Tibial artery (tissue), 4 donors: ENCODE measurements around the gene BLOC1S5.

Source experiments
- DNase-seq, 2 donors: peaks; one replicate each; pipeline ENCODE4 v3.0.0-alpha.2; 2019
- H3K27ac ChIP-seq, 2 donors: fragments of 200-600 bp; sonication (generic) in 1 of 2; 1 replicate in 1 of 2; 2 replicates in 1 of 2; pipeline ENCODE4 v1.5.1; 2018 to 2019; ENCODE audit warnings: mild to moderate bottlenecking in 1 of 2
- H3K27me3 ChIP-seq, 2 donors: fragments of 200-600 bp; sonication (generic) in 1 of 2; one replicate each; pipeline versions ENCODE4 v1.5.1 to v1.6.0; 2016 to 2019
- H3K36me3 ChIP-seq, 3 donors: fragments of 200-600 bp; sonication (generic) in 2 of 3; one replicate each; pipeline ENCODE4 v1.5.1; 2016 to 2019; ENCODE audit warnings: mild to moderate bottlenecking in 2 of 3
- H3K4me1 ChIP-seq, 4 donors: fragments of 200-600 bp; sonication (generic) in 2 of 4; 1 replicate in 3 of 4; 2 replicates in 1 of 4; pipeline ENCODE4 v1.5.1; 2016 to 2019
- H3K4me3 ChIP-seq, 2 donors: fragments of 200-600 bp; sonication (generic) in 1 of 2; 1 replicate in 1 of 2; 2 replicates in 1 of 2; pipeline ENCODE4 v1.5.1; 2018 to 2019; ENCODE audit warnings: mild to moderate bottlenecking in 2 of 2
- H3K9me3 ChIP-seq, 3 donors: fragments of 200-600 bp; sonication (generic) in 1 of 3; one replicate each; pipeline ENCODE4 v1.5.1; 2016 to 2019
- CTCF ChIP-seq, 2 experiments: fragments of 200-600 bp in 1 of 2; fragments of 450-650 bp in 1 of 2; IDR thresholded peaks; one replicate each; pipeline ENCODE4 v1.5.1; 2017 to 2019; ENCODE audit warnings: antibody characterized with exemption in 2 of 2, mild to moderate bottlenecking in 1 of 2, moderate library complexity in 1 of 2
- intact Hi-C: fragments of 100-400 bp; cut with DNase I; formaldehyde crosslinking; loops from one replicate; pipeline ENCODE4 v1.15.0; 2023; ENCODE audit warnings: low total_unique reads

BLOC1S5 gene

DNA sequence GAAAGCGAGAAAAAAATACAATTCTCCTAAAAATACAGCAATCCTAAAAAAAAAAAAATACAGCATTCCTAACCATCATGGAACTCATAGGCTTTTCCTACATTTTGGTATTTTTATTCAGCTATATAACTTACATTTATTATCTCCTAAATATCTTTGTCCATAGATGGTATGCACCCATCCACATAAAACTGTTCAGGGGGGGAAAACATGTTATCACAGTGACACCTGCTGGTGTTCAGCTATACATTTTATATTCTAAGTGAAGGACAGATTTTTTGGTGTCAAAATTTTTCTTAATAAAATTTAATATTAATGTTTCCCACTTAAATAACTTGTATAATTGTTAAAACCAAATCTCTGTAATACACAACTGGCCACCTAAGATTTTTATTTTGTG, 58.0 kb downstream of the BLOC1S5 start:
- intact Hi-C loops, result no loop called here

DNA sequence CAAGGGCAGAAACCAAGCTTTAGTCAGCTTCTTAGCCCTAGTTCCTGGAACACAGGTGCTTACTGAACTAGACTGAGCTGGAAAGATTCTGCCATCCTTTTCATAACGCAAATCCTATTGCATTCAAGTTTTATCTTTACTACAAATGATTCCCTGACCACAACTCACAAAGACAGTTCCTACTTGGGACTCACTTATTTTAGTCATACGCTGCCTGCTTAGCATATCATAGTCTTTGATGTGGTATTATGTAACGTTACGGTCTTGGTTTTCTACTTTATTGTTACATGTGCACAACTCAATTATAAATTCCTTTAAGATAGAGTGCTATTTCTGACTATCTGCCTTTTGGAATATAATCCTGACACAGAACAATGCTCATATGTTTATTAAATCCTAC, 59.1 kb downstream of the BLOC1S5 start:
- TF ChIP-seq CTCF (IDR thresholded peaks at IDR 0.05), result no peak
- Histone ChIP-seq H3K36me3 (no peaks in the 10 kb centered on the region), H3K27ac (no peak overlapping the region), H3K4me3 (no peak overlapping the region), H3K9me3 (no peaks in the 10 kb centered on the region), H3K4me1 (no peaks in the 10 kb centered on the region), H3K27me3 (no peaks in the 10 kb centered on the region)
- intact Hi-C loops, result no loop called here
- DNase-seq, result no peak

More for the DNA sequence above, 58.0 kb downstream of the BLOC1S5 start:
- peak in 1 of 2 experiments; percentile 22 for TF ChIP-seq CTCF (IDR thresholded peaks at IDR 0.05)
- Histone ChIP-seq H3K9me3 (no peaks in the 10 kb centered on the region), H3K36me3 (no peaks in the 10 kb centered on the region), H3K27me3 (no peaks in the 10 kb centered on the region), H3K4me1 (no peaks in the 10 kb centered on the region), H3K4me3 (no peak overlapping the region), H3K27ac (no peak overlapping the region)
- no peak for DNase-seq

DNA sequence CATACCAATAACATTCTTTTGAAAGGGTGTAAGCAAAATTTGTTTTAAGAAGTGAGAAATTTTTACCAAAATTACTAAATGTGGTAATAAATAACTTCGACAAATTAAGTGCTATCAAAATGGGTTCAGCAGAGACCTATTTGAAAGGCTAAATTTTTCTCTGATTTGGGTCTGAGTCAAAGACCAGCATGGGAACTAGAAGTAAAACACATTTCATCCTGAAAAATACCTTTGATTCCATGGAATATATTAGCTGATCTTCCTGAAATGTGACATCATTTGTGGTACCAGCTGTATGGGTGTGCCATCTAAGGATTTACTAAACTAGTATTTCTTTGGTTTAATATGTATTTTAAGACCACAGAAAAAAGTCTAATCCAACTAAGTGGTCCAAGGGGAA, 63.6 kb downstream of the BLOC1S5 start:
- DNase-seq, result no peak
- no peaks in the 10 kb centered on the region for H3K9me3 ChIP-seq
- H3K4me3 ChIP-seq, result no peak overlapping the region
- no peak for TF ChIP-seq CTCF (IDR thresholded peaks at IDR 0.05)
- H3K36me3 ChIP-seq, result no peaks in the 10 kb centered on the region
- intact Hi-C loops, result loop anchor here (5.0 kb wide), 1 partner anchor 278 kb away; no protein-coding TSS in a partner anchor
- no peak overlapping the region for H3K27ac ChIP-seq
- H3K4me1 ChIP-seq, result no peaks in the 10 kb centered on the region
- H3K27me3 ChIP-seq, result no peaks in the 10 kb centered on the region

DNA sequence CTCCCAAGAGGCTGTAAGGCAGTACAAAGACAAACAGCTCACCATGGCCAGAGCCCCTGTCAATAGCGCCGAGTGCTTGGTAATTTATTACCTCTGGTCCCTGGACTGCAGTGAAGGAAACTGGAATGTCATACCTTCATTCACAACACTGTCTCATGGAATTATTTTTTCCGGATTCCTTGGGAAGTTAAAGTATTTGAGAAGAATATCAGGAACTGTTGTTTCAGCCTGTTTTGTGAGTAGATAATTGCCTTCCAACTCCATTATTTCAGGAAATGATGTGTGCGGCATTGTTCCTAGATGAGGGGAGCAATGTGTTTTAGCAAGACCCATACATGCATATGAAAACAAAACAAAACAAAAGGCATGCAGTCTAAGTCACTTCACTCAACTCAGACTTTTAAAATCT, 64.0 kb downstream of the BLOC1S5 start:
- no peaks in the 10 kb centered on the region for H3K27me3 ChIP-seq
- H3K9me3 ChIP-seq, result no peaks in the 10 kb centered on the region
- H3K4me3 ChIP-seq, result no peak overlapping the region
- no peaks in the 10 kb centered on the region for H3K36me3 ChIP-seq
- H3K27ac ChIP-seq, result no peak overlapping the region
- no peaks in the 10 kb centered on the region for H3K4me1 ChIP-seq
- intact Hi-C loops, result loop anchor here (5.0 kb wide), 1 partner anchor 278 kb away; no protein-coding TSS in a partner anchor
- no peak for TF ChIP-seq CTCF (IDR thresholded peaks at IDR 0.05)
- DNase-seq, result no peak

DNA sequence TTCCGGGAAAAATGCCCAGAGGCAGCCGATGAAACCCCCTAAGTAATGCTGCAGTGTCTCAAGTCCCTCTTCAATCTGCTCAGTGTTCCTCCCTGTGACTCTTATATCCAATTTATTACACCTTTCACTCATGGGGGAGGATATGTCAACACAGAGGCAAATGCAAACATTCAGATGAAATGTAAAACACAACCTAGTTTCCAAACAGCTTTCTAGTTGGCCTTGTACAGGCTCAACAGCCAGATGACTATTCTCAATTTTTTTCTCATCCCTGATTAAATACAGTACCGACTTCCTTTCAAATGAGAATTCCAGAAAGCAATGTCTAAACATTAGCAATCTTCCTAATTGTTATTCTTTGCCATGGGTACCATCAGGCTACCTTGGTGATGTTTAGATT, 65.0 kb downstream of the BLOC1S5 start:
- intact Hi-C loops, result no loop called here
- no peaks in the 10 kb centered on the region for H3K4me1 ChIP-seq
- no peaks in the 10 kb centered on the region for H3K36me3 ChIP-seq
- DNase-seq, result no peak
- no peak for TF ChIP-seq CTCF (IDR thresholded peaks at IDR 0.05)
- H3K4me3 ChIP-seq, result no peak overlapping the region
- no peaks in the 10 kb centered on the region for H3K27me3 ChIP-seq
- no peak overlapping the region for H3K27ac ChIP-seq
- H3K9me3 ChIP-seq, result no peaks in the 10 kb centered on the region

DNA sequence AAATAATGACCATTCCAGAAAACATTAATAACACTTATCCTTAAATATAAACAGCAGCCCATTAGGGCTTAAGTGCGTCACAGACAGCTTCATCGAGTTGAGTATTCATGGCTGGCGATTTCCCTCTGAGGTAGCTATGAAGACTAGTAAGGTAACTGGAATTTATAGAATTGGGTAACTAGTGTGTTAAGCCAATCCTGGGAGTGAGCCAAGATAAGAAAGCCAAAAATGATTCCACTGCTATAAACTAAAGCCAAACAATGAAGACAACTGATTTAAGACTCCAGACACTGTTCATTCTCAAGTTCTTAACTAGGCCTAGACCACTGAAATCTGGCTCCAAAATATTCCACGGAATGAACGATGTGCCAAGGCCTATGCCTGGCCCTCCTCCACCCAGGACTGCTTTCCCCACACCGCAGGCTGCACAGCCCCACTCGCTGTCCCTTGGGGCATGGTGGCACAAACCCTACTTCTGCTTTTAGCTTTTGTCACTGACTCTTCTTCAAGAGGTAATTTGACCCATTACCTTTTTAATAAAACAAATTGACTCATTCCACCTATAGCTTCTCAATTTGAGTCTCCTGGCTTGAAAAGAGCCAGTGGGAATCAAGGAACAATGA, 66.0 kb downstream of the BLOC1S5 start:
- TF ChIP-seq CTCF (IDR thresholded peaks at IDR 0.05), result no peak
- intact Hi-C loops, result no loop called here

More for the DNA sequence above, 66.0 kb downstream of the BLOC1S5 start:
- Histone ChIP-seq H3K36me3 (no peaks in the 10 kb centered on the region), H3K27ac (no peak overlapping the region), H3K27me3 (no peaks in the 10 kb centered on the region), H3K9me3 (no peaks in the 10 kb centered on the region), H3K4me3 (no peak overlapping the region), H3K4me1 (no peaks in the 10 kb centered on the region)
- no peak for DNase-seq
